H9 (cell line): ENCODE data around the gene PTK6. TPM values are rescaled to one million over a fixed set of nuclear protein-coding genes. Genes with fewer than 3 reads are reported as not detected.

Experiments used
- DNase-seq: peaks from one replicate; pipeline ENCODE4 v3.0.0-alpha.2; 2017
- H2AFZ ChIP-seq: one replicate; pipeline ENCODE4 v1.6.1; 2013; ENCODE audit warnings: mild to moderate bottlenecking, low read length, control low read depth, moderate library complexity
- H2AK5ac ChIP-seq: 2 replicates; pipeline ENCODE4 v1.6.1; 2013; ENCODE audit warnings: low read length, control low read depth, mixed read lengths; ENCODE audit not compliant: insufficient read length
- H2BK120ac ChIP-seq: one replicate; pipeline ENCODE4 v1.6.1; 2013; ENCODE audit warnings: low read depth, mild to moderate bottlenecking, low read length, control low read depth, inconsistent platforms; ENCODE audit not compliant: poor library complexity, severe bottlenecking
- H2BK12ac ChIP-seq: 2 replicates; pipeline ENCODE4 v1.6.1; 2013; ENCODE audit warnings: low read length, control low read depth, mixed read lengths, low read depth; ENCODE audit not compliant: insufficient read length
- H2BK15ac ChIP-seq: 2 replicates; pipeline ENCODE4 v1.6.1; 2013; ENCODE audit warnings: low read depth, low read length, control low read depth
- H2BK20ac ChIP-seq: one replicate; pipeline ENCODE4 v1.6.1; 2013; ENCODE audit warnings: low read depth, mild to moderate bottlenecking, low read length, control low read depth, inconsistent platforms; ENCODE audit not compliant: poor library complexity, severe bottlenecking
- H2BK5ac ChIP-seq: 2 replicates; pipeline ENCODE4 v1.6.1; 2013; ENCODE audit warnings: low read length, control low read depth, mixed read lengths; ENCODE audit not compliant: insufficient read length
- H3K14ac ChIP-seq: 2 replicates; pipeline ENCODE4 v1.6.1; 2013; ENCODE audit warnings: low read length, control low read depth; ENCODE audit not compliant: insufficient read depth
- H3K18ac ChIP-seq: 2 replicates; pipeline ENCODE4 v1.6.1; 2013; ENCODE audit warnings: low read depth, mild to moderate bottlenecking, mixed read lengths, low read length, control low read depth; ENCODE audit not compliant: insufficient read length
- H3K23ac ChIP-seq: 2 replicates; pipeline ENCODE4 v1.6.1; 2013; ENCODE audit warnings: low read length, control low read depth, mixed read lengths, low read depth; ENCODE audit not compliant: insufficient read length
- H3K23me2 ChIP-seq: 2 replicates; pipeline ENCODE4 v1.6.1; 2013; ENCODE audit warnings: low read depth, mild to moderate bottlenecking, mixed read lengths, low read length, control low read depth; ENCODE audit not compliant: insufficient read length, poor library complexity, severe bottlenecking
- H3K27ac ChIP-seq: 2 replicates; pipeline ENCODE4 v1.5.1; 2013; ENCODE audit warnings: low read length, control low read depth, mixed read lengths, low read depth; ENCODE audit not compliant: insufficient read length
- H3K27me3 ChIP-seq: 2 replicates; pipeline ENCODE4 v1.6.1; 2013; ENCODE audit warnings: low read length, control low read depth, inconsistent platforms; ENCODE audit not compliant: insufficient read depth
- H3K4ac ChIP-seq: 2 replicates; pipeline ENCODE4 v1.6.1; 2013; ENCODE audit warnings: low read depth, mild to moderate bottlenecking, control low read depth, inconsistent platforms, low read length, moderate library complexity
- H3K4me1 ChIP-seq: 2 replicates; pipeline ENCODE4 v1.6.1; 2013; ENCODE audit warnings: low read length, control low read depth, inconsistent platforms; ENCODE audit not compliant: insufficient read depth
- H3K4me2 ChIP-seq: 2 replicates; pipeline ENCODE4 v1.6.1; 2013; ENCODE audit warnings: low read length, control low read depth, mixed read lengths; ENCODE audit not compliant: insufficient read length, insufficient read depth
- H3K56ac ChIP-seq: 2 replicates; pipeline ENCODE4 v1.6.1; 2013; ENCODE audit warnings: low read depth, mild to moderate bottlenecking, mixed read lengths, low read length, control low read depth; ENCODE audit not compliant: insufficient read length
- H3K79me1 ChIP-seq: 2 replicates; pipeline ENCODE4 v1.6.1; 2013; ENCODE audit warnings: low read depth, mild to moderate bottlenecking, moderate library complexity, low read length, control low read depth, inconsistent platforms; ENCODE audit not compliant: insufficient read depth, poor library complexity, severe bottlenecking
- H3K79me2 ChIP-seq: 2 replicates; pipeline ENCODE4 v1.6.1; 2013; ENCODE audit warnings: low read length, control low read depth, inconsistent platforms; ENCODE audit not compliant: insufficient read depth
- H3K9ac ChIP-seq: 2 replicates; pipeline ENCODE4 v1.6.1; 2013; ENCODE audit warnings: low read length, control low read depth, mixed read lengths; ENCODE audit not compliant: insufficient read length; ENCODE audit errors: extremely low read depth
- H3K9me3 ChIP-seq: one replicate; pipeline ENCODE4 v1.6.1; 2013; ENCODE audit warnings: low read depth, low read length, inconsistent platforms; ENCODE audit not compliant: control insufficient read depth
- H3T11ph ChIP-seq: one replicate; pipeline ENCODE4 v1.6.1; 2013; ENCODE audit warnings: mild to moderate bottlenecking, low read length, control low read depth, inconsistent platforms
- H4K20me1 ChIP-seq: one replicate; pipeline ENCODE4 v1.6.1; 2013; ENCODE audit not compliant: control insufficient read depth, insufficient read length, insufficient read depth
- H4K5ac ChIP-seq: 2 replicates; pipeline ENCODE4 v1.6.1; 2013; ENCODE audit warnings: low read depth, mild to moderate bottlenecking, mixed read lengths, low read length, control low read depth; ENCODE audit not compliant: insufficient read length
- H4K8ac ChIP-seq: replicated peaks from 2 replicates; pipeline ENCODE4 v1.6.1; 2013; ENCODE audit warnings: low read length, control low read depth, mixed read lengths, low read depth; ENCODE audit not compliant: insufficient read length
- H4K91ac ChIP-seq: 2 replicates; pipeline ENCODE4 v1.6.1; 2013; ENCODE audit warnings: low read depth, mild to moderate bottlenecking, moderate library complexity, mixed read lengths, low read length, control low read depth; ENCODE audit not compliant: insufficient read length
- H3K27ac Mint-ChIP-seq, 3 experiments: 2 replicates in 2 of 3; 3 replicates in 1 of 3; pipeline ENCODE4 v1.8.0; 2020 to 2021; ENCODE audit warnings: mixed read lengths in 3 of 3, mild to moderate bottlenecking in 1 of 3, moderate library complexity in 1 of 3
- H3K27me3 Mint-ChIP-seq: 2 replicates; pipeline ENCODE4 v1.8.0; 2021; ENCODE audit warnings: low read depth, mild to moderate bottlenecking, moderate library complexity, mixed read lengths
- H3K36me3 Mint-ChIP-seq, 3 experiments: 2 replicates in 2 of 3; 3 replicates in 1 of 3; pipeline ENCODE4 v1.8.0; 2020 to 2021; ENCODE audit warnings: low read depth in 3 of 3, mixed read lengths in 3 of 3; ENCODE audit not compliant: insufficient read depth in 1 of 3
- H3K4me1 Mint-ChIP-seq, 2 experiments: 2 replicates each; pipeline ENCODE4 v1.8.0; 2020; ENCODE audit warnings: mixed read lengths in 2 of 2
- H3K4me3 Mint-ChIP-seq, 2 experiments: 2 replicates in 1 of 2; 3 replicates in 1 of 2; pipeline ENCODE4 v1.8.0; 2020 to 2021; ENCODE audit warnings: mild to moderate bottlenecking in 2 of 2, mixed read lengths in 2 of 2, moderate library complexity in 1 of 2
- H3K9me3 Mint-ChIP-seq, 2 experiments: 2 replicates in 1 of 2; 3 replicates in 1 of 2; pipeline ENCODE4 v1.8.0; 2020; ENCODE audit warnings: mild to moderate bottlenecking in 2 of 2, mixed read lengths in 2 of 2, moderate library complexity in 1 of 2
- CTCF ChIP-seq: fragments of 200-600 bp; sonication (generic); conservative IDR thresholded peaks from 3 replicates; pipeline ENCODE4 v1.8.0; 2021; ENCODE audit warnings: antibody characterized with exemption, mild to moderate bottlenecking
- WGBS: extraction: QIAGEN DNeasy Blood & Tissue Kit; methylation state at CpG from one replicate; pipeline ENCODE4 v1.1.7; 2013; ENCODE audit warnings: missing lambda C conversion rate, low lambda C conversion rate, mixed read lengths; ENCODE audit not compliant: insufficient read length; ENCODE audit errors: extremely low coverage; 5-methylcytosine and 5-hydroxymethylcytosine counted together
- total RNA-seq: library from RNA; stranded (reverse); gene quantifications from 2 replicates; pipeline ENCODE4 v1.2.1, GENCODE V29; 2021

The PTK6 gene
- total RNA-seq, 1 experiment from 2014 or later = 0.46 TPM

- Histone ChIP-seq H3K23me2 (peaks cover 10% of the 10 kb centered on the region), H4K91ac (peak within 1 kb of the TSS; percentile 11), H3T11ph (no peak within 1 kb of the TSS), H4K8ac (no peak within 1 kb of the TSS), H3K79me2 (no peaks in the 10 kb centered on the region; the same call in 1 of the 2 replicates), H3K14ac (peak within 1 kb of the TSS; percentile 89), H3K4me1 (no peaks in the 10 kb centered on the region; the same call in 1 of the 2 replicates), H2BK15ac (no peak within 1 kb of the TSS), H2AK5ac (no peak within 1 kb of the TSS), H2BK12ac (no peak within 1 kb of the TSS), H3K4me2 (peak within 1 kb of the TSS; percentile 72), H3K79me1 (peaks cover 4% of the 10 kb centered on the region), H3K27me3 (no peaks in the 10 kb centered on the region), H4K5ac (peak within 1 kb of the TSS; percentile 64), H3K56ac (no peak within 1 kb of the TSS), H2BK120ac (no peak within 1 kb of the TSS), H3K4ac (no peak within 1 kb of the TSS; the same call in 1 of the 2 replicates), H3K9me3 (no peaks in the 10 kb centered on the region), H3K23ac (no peak within 1 kb of the TSS), H4K20me1 (no peaks in the 10 kb centered on the region), H3K9ac (peak within 1 kb of the TSS; percentile 84), H3K27ac (no peak within 1 kb of the TSS), H2BK5ac (no peak within 1 kb of the TSS), H2BK20ac (no peak within 1 kb of the TSS), H2AFZ (no peak within 1 kb of the TSS), H3K18ac (peak within 1 kb of the TSS; percentile 39)
- Mint-ChIP-seq H3K27ac (peak within 1 kb of the TSS in 2 of 3 experiments; percentile 52 to 91; a peak in 3 of 7 replicates), H3K9me3 (peaks cover 7 to 16% of the 10 kb centered on the region in 2 experiments; a peak in 4 of 5 replicates), H3K27me3 (peaks cover 10% of the 10 kb centered on the region), H3K36me3 (peaks cover 20 to 45% (median 22%) of the 10 kb centered on the region in 3 experiments; a peak in 6 of 7 replicates), H3K4me1 (peaks cover 2 to 25% of the 10 kb centered on the region in 2 experiments; a peak in 3 of 4 replicates), H3K4me3 (peak within 1 kb of the TSS; percentile 84 to 91)
- peak; percentile 78 for DNase-seq
- no CpG with 5 or more reads among the region's 64 CpGs for WGBS
- TF ChIP-seq CTCF = no peak
Observed at GRCh38 chr20:63520504-63520933, 16.7 kb downstream of the PTK6 start, which contains the start of gene PPDPF. TSS of gene PPDPF (plus strand) at chr20:63520765. CDS start at chr20:63521309, 544 bp downstream.
